Measurements from ENCODE around the gene ACBD6.

ACBD6 gene

DNA sequence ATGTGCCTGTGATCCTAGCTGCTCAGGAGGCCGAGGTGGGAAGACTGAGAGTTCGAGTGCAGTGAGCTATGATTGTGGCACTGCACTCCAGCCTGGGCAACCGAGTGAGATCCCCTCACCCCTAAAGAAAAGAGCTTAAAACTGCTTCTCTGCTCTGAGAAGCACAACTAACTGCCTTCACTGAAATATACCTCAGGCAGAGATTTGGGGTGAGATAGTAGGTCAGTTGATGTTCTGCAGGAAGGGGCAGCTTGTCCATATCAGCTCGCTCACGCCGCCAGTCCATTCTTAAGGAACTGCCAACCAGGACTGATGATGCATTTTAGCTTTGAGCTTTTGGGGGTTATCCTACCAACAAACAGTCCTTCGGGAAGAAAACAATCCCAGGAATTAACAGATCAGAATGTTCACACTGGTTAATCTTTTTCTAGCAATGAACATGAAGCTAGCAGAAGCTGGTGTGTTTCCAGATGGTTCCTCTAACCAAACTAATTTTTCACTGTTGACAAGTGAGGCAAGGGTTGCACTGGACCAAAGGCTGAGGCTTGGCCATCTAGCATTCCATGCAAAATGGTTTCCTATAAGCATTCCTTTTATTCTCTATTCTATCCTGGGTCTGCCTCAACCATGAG, 240.7 kb downstream of the ACBD6 start:
- H3K9ac ChIP-seq (ENCODE audit: low read depth, low read length) = no peak overlapping the region

DNA sequence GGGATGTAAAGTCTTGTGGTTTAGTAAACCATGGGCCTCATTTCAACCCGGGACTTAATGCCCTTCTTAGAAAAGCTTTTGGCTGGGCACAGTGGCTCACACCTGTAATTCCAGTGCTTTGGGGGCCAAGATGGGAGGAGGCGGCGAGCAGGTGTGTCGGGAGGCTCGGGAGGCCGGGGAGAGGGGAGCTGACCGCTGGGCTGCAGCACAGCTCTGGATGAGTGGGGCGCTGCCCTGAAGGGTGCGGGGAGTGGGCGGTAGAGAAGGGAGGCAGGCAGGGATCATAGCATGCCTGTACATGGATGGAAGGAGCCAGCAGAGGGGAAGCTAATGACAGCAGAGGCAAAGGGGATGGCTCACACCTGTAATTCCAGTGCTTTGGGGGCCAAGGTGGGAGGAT, 241.3 kb downstream of the ACBD6 start:
- Histone ChIP-seq H3K4me1 (ENCODE audit: control insufficient read depth, insufficient read depth, low read length) (peaks cover 14% of the 10 kb centered on the region), H3K27me3 (ENCODE audit: control insufficient read depth, insufficient read depth, low read length) (no peaks in the 10 kb centered on the region), H3K4me3 (ENCODE audit: low read depth, low read length) (no peak overlapping the region), H3K9me3 (ENCODE audit: control insufficient read depth, insufficient read depth, low read length) (no peaks in the 10 kb centered on the region), H3K9ac (ENCODE audit: low read depth, low read length) (no peak overlapping the region), H3K36me3 (ENCODE audit: control insufficient read depth, insufficient read depth, low read length) (no peaks in the 10 kb centered on the region), H3K27ac (ENCODE audit: low read depth, low read length) (no peak overlapping the region)

More for the DNA sequence above, 240.7 kb downstream of the ACBD6 start:
- Histone ChIP-seq H3K27me3 (ENCODE audit: control insufficient read depth, insufficient read depth, low read length) (no peaks in the 10 kb centered on the region), H3K4me1 (ENCODE audit: control insufficient read depth, insufficient read depth, low read length) (peaks cover 14% of the 10 kb centered on the region), H3K9me3 (ENCODE audit: control insufficient read depth, insufficient read depth, low read length) (no peaks in the 10 kb centered on the region), H3K4me3 (ENCODE audit: low read depth, low read length) (no peak overlapping the region), H3K27ac (ENCODE audit: low read depth, low read length) (no peak overlapping the region), H3K36me3 (ENCODE audit: control insufficient read depth, insufficient read depth, low read length) (no peaks in the 10 kb centered on the region)

- Histone ChIP-seq H3K9me3 (ENCODE audit: control insufficient read depth, insufficient read depth, low read length) (no peaks in the 10 kb centered on the region), H3K27ac (ENCODE audit: low read depth, low read length) (no peak overlapping the region), H3K4me1 (ENCODE audit: control insufficient read depth, insufficient read depth, low read length) (peaks cover 12% of the 10 kb centered on the region)
Observed at GRCh38 chr1:180260541-180260940, 241.8 kb downstream of the ACBD6 start.

DNA sequence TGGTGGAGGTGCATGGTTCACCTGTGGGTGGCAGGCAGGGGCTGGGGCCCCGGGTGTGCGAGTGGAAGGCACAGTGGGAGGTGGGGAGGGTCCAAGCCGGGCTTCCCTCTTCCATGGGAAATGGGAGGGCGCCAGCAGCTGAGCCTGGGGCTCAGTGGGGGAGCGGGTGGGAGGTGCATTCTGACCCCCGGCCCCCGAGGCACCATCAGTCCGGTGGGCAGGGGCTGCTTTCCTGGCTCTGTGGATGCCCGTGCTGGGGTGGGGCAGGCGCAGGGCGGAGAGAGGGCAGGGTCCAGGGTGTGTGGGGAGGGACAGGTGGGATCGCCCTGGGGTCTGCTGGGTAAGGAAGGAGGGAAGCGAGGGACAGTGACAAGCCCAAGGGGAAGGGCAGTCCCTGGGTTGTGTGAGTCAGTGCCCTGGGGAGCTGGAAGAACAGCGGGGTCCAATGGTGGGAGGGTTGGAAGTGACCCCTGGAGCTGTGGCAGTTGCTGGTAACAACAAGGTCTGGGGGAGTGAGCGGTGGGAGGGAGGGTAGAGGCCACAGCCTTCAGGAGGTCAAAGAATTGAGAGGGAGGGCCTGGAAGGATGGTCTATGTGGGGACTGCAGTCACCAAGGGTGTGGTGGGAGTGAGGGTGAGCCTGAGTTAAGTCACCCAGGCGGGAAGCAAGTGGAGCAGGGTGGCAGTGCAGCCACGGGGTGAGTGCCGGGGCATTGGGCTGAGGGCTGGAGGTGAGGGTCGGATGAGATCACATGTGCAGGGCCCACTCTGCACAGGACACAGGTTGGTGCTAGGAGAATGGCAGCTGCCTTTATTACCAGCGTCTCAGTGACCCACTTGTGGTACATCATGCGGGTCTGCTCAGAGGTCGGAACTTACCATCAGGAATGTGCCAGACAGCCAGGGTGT, 242.7 kb downstream of the ACBD6 start:
- H3K9me3 ChIP-seq (ENCODE audit: control insufficient read depth, insufficient read depth, low read length) = no peaks in the 10 kb centered on the region
- H3K4me1 ChIP-seq (ENCODE audit: control insufficient read depth, insufficient read depth, low read length) = peaks cover 9% of the 10 kb centered on the region; the same call in 1 of the 2 replicates

More at GRCh38 chr1:180260541-180260940, 241.8 kb downstream of the ACBD6 start:
- no peaks in the 10 kb centered on the region for H3K36me3 ChIP-seq (ENCODE audit: control insufficient read depth, insufficient read depth, low read length)
- H3K9ac ChIP-seq (ENCODE audit: low read depth, low read length) = no peak overlapping the region
- H3K4me3 ChIP-seq (ENCODE audit: low read depth, low read length) = no peak overlapping the region
- H3K27me3 ChIP-seq (ENCODE audit: control insufficient read depth, insufficient read depth, low read length) = no peaks in the 10 kb centered on the region

GRCh38 chr1:180258935-180259334, 243.4 kb downstream of the ACBD6 start:
- H3K27me3 ChIP-seq (ENCODE audit: control insufficient read depth, insufficient read depth, low read length) = no peaks in the 10 kb centered on the region
- peaks cover 10% of the 10 kb centered on the region; the same call in 1 of the 2 replicates for H3K4me1 ChIP-seq (ENCODE audit: control insufficient read depth, insufficient read depth, low read length)
- no peak overlapping the region for H3K27ac ChIP-seq (ENCODE audit: low read depth, low read length)
- H3K36me3 ChIP-seq (ENCODE audit: control insufficient read depth, insufficient read depth, low read length) = no peaks in the 10 kb centered on the region
- H3K4me3 ChIP-seq (ENCODE audit: low read depth, low read length) = no peak overlapping the region
- H3K9ac ChIP-seq (ENCODE audit: low read depth, low read length) = no peak overlapping the region
- no peaks in the 10 kb centered on the region for H3K9me3 ChIP-seq (ENCODE audit: control insufficient read depth, insufficient read depth, low read length)

More for the DNA sequence above, 242.7 kb downstream of the ACBD6 start:
- H3K9ac ChIP-seq (ENCODE audit: low read depth, low read length) = no peak overlapping the region
- H3K27ac ChIP-seq (ENCODE audit: low read depth, low read length) = no peak overlapping the region
- no peaks in the 10 kb centered on the region for H3K36me3 ChIP-seq (ENCODE audit: control insufficient read depth, insufficient read depth, low read length)
- no peak overlapping the region for H3K4me3 ChIP-seq (ENCODE audit: low read depth, low read length)
- no peaks in the 10 kb centered on the region for H3K27me3 ChIP-seq (ENCODE audit: control insufficient read depth, insufficient read depth, low read length)

- Histone ChIP-seq H3K4me3 (ENCODE audit: low read depth, low read length) (no peak overlapping the region), H3K4me1 (ENCODE audit: control insufficient read depth, insufficient read depth, low read length) (peaks cover 16% of the 10 kb centered on the region; the same call in 1 of the 2 replicates)
Observed at GRCh38 chr1:180258290-180258689, 244.1 kb downstream of the ACBD6 start.

GRCh38 chr1:180257486-180257885, 244.9 kb downstream of the ACBD6 start:
- Histone ChIP-seq H3K4me1 (ENCODE audit: control insufficient read depth, insufficient read depth, low read length) (peaks cover 17% of the 10 kb centered on the region; the same call in 1 of the 2 replicates), H3K27ac (ENCODE audit: low read depth, low read length) (no peak overlapping the region), H3K27me3 (ENCODE audit: control insufficient read depth, insufficient read depth, low read length) (no peaks in the 10 kb centered on the region), H3K36me3 (ENCODE audit: control insufficient read depth, insufficient read depth, low read length) (no peaks in the 10 kb centered on the region), H3K4me3 (ENCODE audit: low read depth, low read length) (no peak overlapping the region), H3K9ac (ENCODE audit: low read depth, low read length) (no peak overlapping the region), H3K9me3 (ENCODE audit: control insufficient read depth, insufficient read depth, low read length) (no peaks in the 10 kb centered on the region)

More at GRCh38 chr1:180258290-180258689, 244.1 kb downstream of the ACBD6 start:
- H3K36me3 ChIP-seq (ENCODE audit: control insufficient read depth, insufficient read depth, low read length) = no peaks in the 10 kb centered on the region
- no peak overlapping the region for H3K9ac ChIP-seq (ENCODE audit: low read depth, low read length)
- no peak overlapping the region for H3K27ac ChIP-seq (ENCODE audit: low read depth, low read length)
- H3K9me3 ChIP-seq (ENCODE audit: control insufficient read depth, insufficient read depth, low read length) = no peaks in the 10 kb centered on the region
- H3K27me3 ChIP-seq (ENCODE audit: control insufficient read depth, insufficient read depth, low read length) = no peaks in the 10 kb centered on the region

DNA sequence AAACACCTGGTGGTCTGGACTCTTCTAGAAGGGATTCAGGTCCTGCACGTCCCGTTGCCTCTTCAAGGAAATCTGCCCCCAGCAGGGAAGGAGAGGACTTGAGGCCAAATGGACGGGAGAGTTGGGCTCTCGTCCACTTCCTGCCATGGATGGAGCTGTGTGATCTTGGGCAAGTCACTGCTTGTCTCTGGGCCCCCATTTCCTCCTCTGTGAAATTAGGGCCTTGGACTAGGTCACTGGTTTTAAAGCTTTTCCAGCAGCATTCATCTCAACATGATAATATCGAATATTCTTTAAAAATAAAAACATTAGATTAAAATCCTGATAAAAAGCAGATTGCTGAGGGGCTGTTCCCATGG, 245.4 kb downstream of the ACBD6 start:
- Histone ChIP-seq H3K27ac (ENCODE audit: low read depth, low read length) (no peak overlapping the region), H3K27me3 (ENCODE audit: control insufficient read depth, insufficient read depth, low read length) (no peaks in the 10 kb centered on the region), H3K9ac (ENCODE audit: low read depth, low read length) (no peak overlapping the region), H3K9me3 (ENCODE audit: control insufficient read depth, insufficient read depth, low read length) (no peaks in the 10 kb centered on the region), H3K4me1 (ENCODE audit: control insufficient read depth, insufficient read depth, low read length) (peaks cover 17% of the 10 kb centered on the region; the same call in 1 of the 2 replicates), H3K4me3 (ENCODE audit: low read depth, low read length) (no peak overlapping the region), H3K36me3 (ENCODE audit: control insufficient read depth, insufficient read depth, low read length) (no peaks in the 10 kb centered on the region)

- peaks cover 17% of the 10 kb centered on the region; the same call in 1 of the 2 replicates for H3K4me1 ChIP-seq (ENCODE audit: control insufficient read depth, insufficient read depth, low read length)
Observed at GRCh38 chr1:180256341-180257027, 245.9 kb downstream of the ACBD6 start.

DNA sequence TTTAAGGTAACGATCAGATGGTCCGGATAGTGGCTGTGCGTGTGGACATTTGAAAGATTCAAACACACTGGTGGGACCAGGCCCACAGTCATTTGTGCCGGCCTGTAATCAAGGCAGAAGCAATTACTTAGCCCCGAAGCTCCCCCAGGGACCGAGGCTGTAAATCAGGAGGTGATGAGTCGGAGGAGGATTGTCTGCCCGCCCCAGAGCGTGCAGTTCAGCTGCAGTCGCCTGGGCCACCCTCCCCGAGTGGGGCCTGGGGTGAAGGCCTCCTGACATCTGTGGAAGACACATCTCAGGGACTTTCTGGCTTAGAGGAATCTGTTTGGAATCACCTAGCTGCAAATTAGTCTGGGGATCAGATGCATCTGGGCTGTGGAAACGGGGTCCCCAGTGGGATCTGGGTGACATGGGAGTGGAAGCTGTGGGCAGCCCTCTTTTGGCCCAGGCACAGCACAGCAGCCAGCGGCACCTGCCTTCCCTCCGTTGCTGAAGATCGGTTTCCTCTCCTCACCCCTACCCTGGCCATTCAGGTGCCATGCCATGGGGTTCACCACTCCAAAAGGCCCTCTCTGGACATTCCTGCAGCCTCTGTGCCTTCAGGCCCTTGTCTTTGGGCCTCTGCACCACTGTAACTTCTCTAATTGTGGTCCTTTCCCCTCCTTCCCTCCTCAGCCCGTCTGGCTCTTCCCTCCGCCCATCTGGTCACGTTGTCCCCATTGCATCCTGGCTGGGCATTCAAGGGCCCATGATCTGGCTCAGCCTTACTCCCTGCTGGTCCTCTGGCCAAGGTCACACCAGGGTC, 246.6 kb downstream of the ACBD6 start:
- peaks cover 17% of the 10 kb centered on the region; the same call in 1 of the 2 replicates for H3K4me1 ChIP-seq (ENCODE audit: control insufficient read depth, insufficient read depth, low read length)

More at GRCh38 chr1:180256341-180257027, 245.9 kb downstream of the ACBD6 start:
- H3K36me3 ChIP-seq (ENCODE audit: control insufficient read depth, insufficient read depth, low read length) = no peaks in the 10 kb centered on the region
- H3K4me3 ChIP-seq (ENCODE audit: low read depth, low read length) = no peak overlapping the region
- no peak overlapping the region for H3K27ac ChIP-seq (ENCODE audit: low read depth, low read length)
- H3K9me3 ChIP-seq (ENCODE audit: control insufficient read depth, insufficient read depth, low read length) = no peaks in the 10 kb centered on the region
- H3K9ac ChIP-seq (ENCODE audit: low read depth, low read length) = no peak overlapping the region
- no peaks in the 10 kb centered on the region for H3K27me3 ChIP-seq (ENCODE audit: control insufficient read depth, insufficient read depth, low read length)

More for the DNA sequence above, 246.6 kb downstream of the ACBD6 start:
- Histone ChIP-seq H3K9me3 (ENCODE audit: control insufficient read depth, insufficient read depth, low read length) (no peaks in the 10 kb centered on the region), H3K36me3 (ENCODE audit: control insufficient read depth, insufficient read depth, low read length) (no peaks in the 10 kb centered on the region), H3K27ac (ENCODE audit: low read depth, low read length) (no peak overlapping the region), H3K4me3 (ENCODE audit: low read depth, low read length) (no peak overlapping the region), H3K27me3 (ENCODE audit: control insufficient read depth, insufficient read depth, low read length) (no peaks in the 10 kb centered on the region), H3K9ac (ENCODE audit: low read depth, low read length) (no peak overlapping the region)

All from HUES48 (cell line).